Measurements from ENCODE around the gene ZNF273. TPM values are rescaled to one million over a fixed set of nuclear protein-coding genes. Genes with fewer than 3 reads are reported as not detected.
"Not testable (repeated sequence)": the region's sequence is repeated elsewhere in the genome, so short reads cannot be mapped to it uniquely, and the experiment has no call there.

Gene ZNF273
- polyA plus RNA-seq, 1 of the 3 experiments (the other 2 are of a cell fraction), result 2.3 TPM

GRCh38 chr7:64891363-64892081, 11.6 kb upstream of the ZNF273 start:
- CTCF ChIA-PET, result interaction anchor here (0.7 kb wide), 1 partner anchor 162 kb away, joined by 3 read pairs; no protein-coding TSS in a partner anchor

GRCh38 chr7:64892116-64892515, 11.0 kb upstream of the ZNF273 start:
- H3F3A ChIP-seq (replicated peaks; ENCODE audit: insufficient read depth), result no peaks in the 10 kb centered on the region
- ChIA-PET POLR2A (interaction anchor here (1.5 kb wide), 1 partner anchor 11 kb away, joined by 5 read pairs; the partner anchor contains the start of gene ZNF273), CTCF (interaction anchor here (0.7 kb wide), 1 partner anchor 162 kb away, joined by 3 read pairs; no protein-coding TSS in a partner anchor)
- no peaks in the 10 kb centered on the region for H4K20me1 ChIP-seq (ENCODE audit: insufficient read depth)
- H2AFZ ChIP-seq (ENCODE audit: low read depth), result no peak overlapping the region
- H3K9ac ChIP-seq, result no peak overlapping the region
- H3K27me3 ChIP-seq (ENCODE audit: insufficient read depth), result no peaks in the 10 kb centered on the region; the same call in 1 of the 2 replicates
- no peak for DNase-seq
- no peak for TF ChIP-seq TCF12 (IDR thresholded peaks at IDR 0.05)
- no peak for TF ChIP-seq IRF3 (IDR thresholded peaks at IDR 0.05; ENCODE audit: low read depth, low read length)
- TF ChIP-seq GABPA (IDR thresholded peaks at IDR 0.05; ENCODE audit: low read depth), result no peak
- no peak overlapping the region for H3K27ac ChIP-seq (ENCODE audit: low read depth in 2 of 2, low read length in 1 of 2)
- H3K4me1 ChIP-seq (ENCODE audit: control insufficient read depth in 1 of 2, insufficient read depth in 2 of 2, low read depth in 1 of 2, low read length in 1 of 2), result 0 out of 4 replicates have a peak, but pooled peaks cover 0 to 7% of the 10 kb centered on the region in 2 experiments
- H3K4me2 ChIP-seq, result no peak overlapping the region
- no peaks in the 10 kb centered on the region for H3K9me2 ChIP-seq
- H3K36me3 ChIP-seq (replicated peaks in 1 of 2; ENCODE audit: control insufficient read depth in 1 of 2, insufficient read depth in 2 of 2, low read length in 1 of 2), result no peaks in the 10 kb centered on the region
- no peaks in the 10 kb centered on the region for H3K9me3 ChIP-seq
- H3K79me2 ChIP-seq (ENCODE audit: insufficient read depth), result no peaks in the 10 kb centered on the region
- no peak overlapping the region for H3K4me3 ChIP-seq (ENCODE audit: low read depth in 2 of 2, low read length in 1 of 2)

More at GRCh38 chr7:64891363-64892081, 11.6 kb upstream of the ZNF273 start:
- not testable (repeated sequence) for H3K79me2 ChIP-seq (ENCODE audit: insufficient read depth); DNase-seq; H3K9me3 ChIP-seq; H3F3A ChIP-seq (replicated peaks; ENCODE audit: insufficient read depth); H3K4me1 ChIP-seq (ENCODE audit: control insufficient read depth in 1 of 2, insufficient read depth in 2 of 2, low read depth in 1 of 2, low read length in 1 of 2); H3K4me3 ChIP-seq (ENCODE audit: low read depth in 2 of 2, low read length in 1 of 2); H4K20me1 ChIP-seq (ENCODE audit: insufficient read depth); H3K27me3 ChIP-seq (ENCODE audit: insufficient read depth); H3K9ac ChIP-seq; H3K36me3 ChIP-seq (replicated peaks in 1 of 2; ENCODE audit: control insufficient read depth in 1 of 2, insufficient read depth in 2 of 2, low read length in 1 of 2); H3K9me2 ChIP-seq
- POLR2A ChIA-PET, result interaction anchor here (1.6 kb wide), 1 partner anchor 11 kb away, joined by 6 read pairs; the partner anchor contains the start of gene ZNF273
- WGBS (ENCODE audit: low lambda C conversion rate), result 15% methylated on average over 1 of the region's 1 CpG
- Histone ChIP-seq H3K27ac (ENCODE audit: low read depth in 2 of 2, low read length in 1 of 2) (peak overlapping the region in 1 of 2 experiments; percentile 7; a peak in 1 of 4 replicates), H3K4me2 (peak overlapping the region; percentile 41; the same call in 1 of the 2 replicates), H2AFZ (ENCODE audit: low read depth) (0 out of 2 replicates have a peak overlapping the region, but pooled peaks have one; percentile 31)
- TF ChIP-seq FOSL2 (IDR thresholded peaks at IDR 0.05; ENCODE audit: borderline replicate concordance, low read depth), result peak; percentile 9; the same call in 1 of the 2 replicates

- H3K27me3 ChIP-seq (ENCODE audit: insufficient read depth), result no peaks in the 10 kb centered on the region; the same call in 1 of the 2 replicates
- no peak overlapping the region for H2AFZ ChIP-seq (ENCODE audit: low read depth)
- WGBS (ENCODE audit: low lambda C conversion rate), result 66% methylated on average over 5 of the region's 5 CpGs
- H3K9me3 ChIP-seq, result no peaks in the 10 kb centered on the region
- no peak overlapping the region for H3K27ac ChIP-seq (ENCODE audit: low read depth in 2 of 2, low read length in 1 of 2)
- no peak for DNase-seq
- H3K4me1 ChIP-seq (ENCODE audit: control insufficient read depth in 1 of 2, insufficient read depth in 2 of 2, low read depth in 1 of 2, low read length in 1 of 2), result 0 out of 4 replicates have a peak, but pooled peaks cover 0 to 7% of the 10 kb centered on the region in 2 experiments
- no peak for TF ChIP-seq GABPA (IDR thresholded peaks at IDR 0.05; ENCODE audit: low read depth)
- no peak for TF ChIP-seq NFIC (IDR thresholded peaks at IDR 0.05; ENCODE audit: borderline replicate concordance)
- no peak for TF ChIP-seq CTCF (IDR thresholded peaks at IDR 0.05)
- ChIA-PET POLR2A (interaction anchor here (1.5 kb wide), 1 partner anchor 10 kb away, joined by 5 read pairs; the partner anchor contains the start of gene ZNF273), CTCF (no interaction called here)
- no peaks in the 10 kb centered on the region for H3K9me2 ChIP-seq
- no peak overlapping the region for H3K4me2 ChIP-seq
- no peak overlapping the region for H3K4me3 ChIP-seq (ENCODE audit: low read depth in 2 of 2, low read length in 1 of 2)
- H3F3A ChIP-seq (replicated peaks; ENCODE audit: insufficient read depth), result no peaks in the 10 kb centered on the region
- no peaks in the 10 kb centered on the region for H4K20me1 ChIP-seq (ENCODE audit: insufficient read depth)
- H3K36me3 ChIP-seq (replicated peaks in 1 of 2; ENCODE audit: control insufficient read depth in 1 of 2, insufficient read depth in 2 of 2, low read length in 1 of 2), result no peaks in the 10 kb centered on the region
- no peak overlapping the region for H3K9ac ChIP-seq
- no peaks in the 10 kb centered on the region for H3K79me2 ChIP-seq (ENCODE audit: insufficient read depth)
Observed at GRCh38 chr7:64892666-64893309, 10.3 kb upstream of the ZNF273 start.

All from SK-N-SH (cell line).